GM18499 (cell line): ENCODE measurements around the gene MACF1.

Experiments
- ATAC-seq: cut with Tn5 transposase; IDR thresholded peaks from one replicate; pipeline ENCODE4 v1.9.1; 2021; ENCODE audit warnings: moderate number of reproducible peaks; ENCODE audit not compliant: insufficient read depth, unreplicated experiment

Gene MACF1

DNA sequence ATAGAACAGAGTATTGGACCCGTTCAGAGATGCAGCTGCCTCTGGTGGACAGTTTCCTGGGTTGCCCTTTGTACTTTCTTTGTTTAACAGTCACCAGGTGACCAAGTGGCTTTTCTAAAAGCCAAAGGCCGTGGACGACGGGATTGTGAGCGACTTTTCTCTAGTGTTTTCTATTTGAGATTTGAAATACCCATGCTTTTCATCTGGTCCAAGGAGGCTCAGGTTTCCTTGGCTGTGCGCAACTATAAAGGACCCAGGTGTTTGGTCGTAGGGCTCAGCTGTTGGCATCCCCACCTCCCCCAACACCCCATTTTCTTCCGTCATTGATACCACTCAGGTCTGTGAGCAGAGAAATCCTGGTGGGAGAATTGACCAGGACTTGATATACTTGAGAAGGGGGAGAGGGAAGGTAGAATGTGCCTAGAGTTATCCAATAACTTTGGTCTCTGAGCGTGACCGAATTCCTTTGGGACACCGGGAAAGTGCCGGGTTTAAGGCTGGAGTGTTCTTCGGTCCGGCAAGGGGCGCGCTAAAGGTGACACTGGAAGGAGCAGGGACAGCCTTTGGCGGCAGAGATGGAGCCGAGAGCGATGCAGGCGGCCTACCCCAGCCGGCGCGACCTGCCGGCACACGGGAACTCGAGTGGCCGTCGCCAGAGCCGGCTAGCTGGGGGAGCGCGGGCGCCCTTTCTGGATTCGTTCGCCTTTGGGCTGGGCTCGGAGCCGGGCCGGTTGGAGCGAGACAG is 203.6 kb downstream of the MACF1 start:
- no peak for ATAC-seq

DNA sequence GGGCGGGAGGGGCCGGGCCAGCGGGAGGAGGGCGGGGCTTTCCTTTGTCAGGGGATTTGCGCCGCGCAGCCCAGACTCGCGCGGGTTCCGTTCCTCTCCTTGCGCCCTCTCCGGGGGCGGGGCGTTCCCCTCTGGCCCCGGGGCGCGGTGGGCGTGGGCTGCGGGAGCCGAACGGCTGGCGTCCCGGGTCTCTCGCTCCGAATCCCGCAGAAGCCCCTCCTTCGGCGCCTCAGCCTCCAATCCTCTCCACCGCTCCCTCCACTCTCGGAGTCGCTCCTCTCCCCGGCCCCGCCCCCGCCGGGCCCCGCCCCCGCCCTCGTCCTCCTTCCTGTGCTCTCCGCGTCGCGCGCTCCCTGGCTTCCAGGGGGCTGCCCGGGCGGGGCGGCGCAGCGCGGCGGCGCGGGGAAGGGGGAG is 204.2 kb downstream of the MACF1 start:
- no peak for ATAC-seq

DNA sequence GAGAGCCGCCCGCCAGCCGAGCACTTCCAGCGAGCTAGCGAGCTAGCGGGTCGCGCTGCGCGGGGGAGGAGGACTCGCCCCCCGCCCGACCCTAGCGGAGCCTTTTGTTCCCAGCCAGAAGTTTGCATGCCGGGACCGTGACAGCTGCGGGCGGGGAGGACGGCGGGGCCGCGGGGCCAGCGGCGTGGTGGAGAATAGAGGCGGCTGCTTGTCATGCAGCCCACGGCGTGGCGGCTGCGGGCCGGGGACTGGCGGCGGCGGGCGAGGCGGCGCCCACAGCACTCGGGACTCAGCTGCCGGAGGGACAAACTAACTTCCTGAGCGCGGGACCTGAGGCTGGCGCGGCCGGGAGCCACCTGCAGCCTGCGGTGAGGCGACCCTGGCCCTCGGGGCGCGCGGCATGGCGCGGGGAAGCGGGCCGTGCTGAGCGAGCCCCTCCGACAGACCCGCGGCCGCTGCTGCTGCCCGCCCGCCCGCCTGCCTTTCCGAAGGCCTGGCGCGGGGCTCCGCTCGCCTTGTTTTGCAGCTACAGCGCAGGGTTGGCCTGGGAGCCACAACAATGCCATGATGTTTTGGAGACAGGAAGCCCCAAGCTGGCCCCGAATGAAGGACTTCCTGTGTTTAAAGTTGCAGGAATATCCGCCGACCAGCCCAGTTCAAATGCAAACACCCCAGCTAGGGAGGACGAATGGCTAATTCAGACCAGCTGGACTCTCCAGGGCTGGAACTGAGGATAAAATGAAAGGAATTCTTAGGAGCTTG is 204.7 kb downstream of the MACF1 start:
- no peak for ATAC-seq

DNA sequence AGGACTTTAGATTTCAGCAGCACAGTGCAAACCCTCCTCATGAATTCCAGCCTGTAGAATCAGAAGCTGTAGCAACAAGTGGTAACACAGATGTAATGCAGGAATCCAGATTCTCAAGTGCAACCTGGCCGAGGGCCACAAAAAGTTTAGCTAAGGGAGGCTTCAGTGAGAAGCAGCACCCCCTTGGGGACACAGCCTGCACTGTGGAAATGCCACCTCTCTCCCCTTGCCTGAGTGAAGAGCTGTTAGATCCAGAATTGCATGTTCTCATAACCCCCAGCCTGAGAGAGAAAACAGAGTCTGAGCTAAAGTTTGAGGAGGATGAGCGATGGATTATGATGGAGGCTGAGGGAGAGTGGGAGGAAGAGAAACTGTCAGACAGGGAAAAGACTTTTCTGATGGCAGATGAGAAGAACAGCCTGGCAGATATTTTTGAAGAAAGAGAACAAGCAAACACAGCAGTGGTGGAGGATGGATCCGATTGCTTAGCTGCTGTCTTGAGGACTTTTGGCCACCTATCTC is 206.5 kb downstream of the MACF1 start:
- ATAC-seq: no peak

DNA sequence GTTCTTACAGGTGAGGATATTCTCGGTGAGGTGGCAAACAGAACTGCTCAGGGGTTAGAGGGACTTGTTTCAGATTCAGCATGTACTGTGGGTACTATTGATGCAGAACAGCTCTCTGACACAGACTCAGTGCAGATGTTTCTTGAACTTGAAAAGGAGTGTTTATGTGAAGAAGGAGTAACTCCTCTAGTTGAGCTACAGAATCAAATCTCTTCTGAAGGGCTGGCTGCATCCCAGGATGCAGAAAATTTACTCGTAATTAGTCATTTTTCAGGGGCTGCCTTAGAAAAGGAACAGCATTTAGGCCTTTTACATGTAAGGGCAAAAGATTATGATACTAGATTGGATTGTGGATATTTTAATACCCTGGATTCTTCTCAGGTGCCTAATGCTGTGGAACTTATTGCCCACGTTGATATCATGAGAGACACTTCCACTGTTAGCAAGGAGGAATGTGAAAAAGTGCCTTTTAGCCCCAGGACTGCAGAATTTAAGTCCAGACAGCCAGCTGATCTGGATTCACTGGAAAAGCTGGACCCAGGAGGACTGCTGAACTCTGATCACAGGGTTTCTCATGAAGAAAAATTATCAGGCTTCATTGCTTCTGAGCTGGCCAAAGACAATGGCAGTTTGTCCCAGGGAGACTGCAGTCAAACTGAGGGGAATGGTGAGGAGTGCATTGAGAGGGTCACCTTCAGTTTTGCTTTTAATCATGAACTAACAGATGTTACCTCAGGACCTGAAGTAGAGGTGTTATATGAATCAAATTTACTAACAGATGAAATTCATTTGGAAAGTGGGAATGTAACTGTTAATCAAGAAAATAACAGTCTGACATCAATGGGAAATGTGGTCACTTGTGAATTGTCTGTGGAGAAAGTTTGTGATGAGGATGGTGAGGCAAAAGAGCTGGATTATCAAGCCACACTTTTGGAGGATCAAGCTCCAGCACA is 207.3 kb downstream of the MACF1 start:
- no peak for ATAC-seq

DNA sequence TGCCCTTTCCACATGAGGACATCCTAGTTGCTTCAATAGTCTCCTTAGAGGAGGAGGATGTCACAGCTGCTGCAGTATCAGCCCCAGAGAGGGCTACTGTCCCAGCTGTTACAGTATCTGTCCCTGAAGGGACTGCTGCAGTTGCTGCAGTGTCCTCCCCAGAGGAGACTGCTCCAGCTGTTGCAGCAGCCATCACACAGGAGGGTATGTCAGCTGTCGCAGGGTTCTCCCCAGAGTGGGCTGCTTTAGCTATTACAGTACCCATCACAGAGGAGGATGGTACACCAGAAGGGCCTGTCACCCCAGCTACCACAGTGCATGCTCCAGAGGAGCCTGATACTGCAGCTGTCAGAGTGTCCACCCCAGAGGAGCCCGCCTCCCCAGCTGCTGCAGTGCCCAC is 208.4 kb downstream of the MACF1 start:
- no peak for ATAC-seq

DNA sequence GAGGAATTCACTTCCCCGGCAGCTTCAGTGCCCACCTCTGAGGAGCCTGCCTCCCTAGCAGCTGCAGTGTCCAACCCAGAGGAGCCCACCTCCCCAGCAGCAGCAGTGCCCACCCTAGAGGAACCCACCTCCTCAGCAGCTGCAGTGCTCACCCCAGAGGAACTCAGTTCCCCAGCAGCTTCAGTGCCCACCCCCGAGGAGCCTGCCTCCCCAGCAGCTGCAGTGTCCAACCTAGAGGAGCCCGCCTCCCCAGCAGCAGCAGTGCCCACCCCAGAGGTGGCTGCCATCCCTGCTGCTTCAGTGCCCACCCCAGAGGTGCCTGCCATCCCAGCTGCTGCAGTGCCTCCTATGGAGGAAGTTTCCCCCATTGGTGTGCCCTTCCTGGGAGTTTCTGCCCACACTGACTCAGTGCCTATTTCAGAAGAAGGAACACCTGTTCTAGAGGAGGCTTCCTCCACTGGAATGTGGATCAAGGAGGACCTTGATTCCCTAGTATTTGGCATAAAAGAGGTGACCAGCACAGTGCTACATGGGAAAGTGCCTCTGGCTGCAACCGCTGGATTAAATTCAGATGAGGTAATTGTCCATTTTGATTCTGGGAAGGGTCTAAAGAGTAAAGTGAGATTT is 209.5 kb downstream of the MACF1 start:
- ATAC-seq: no peak

DNA sequence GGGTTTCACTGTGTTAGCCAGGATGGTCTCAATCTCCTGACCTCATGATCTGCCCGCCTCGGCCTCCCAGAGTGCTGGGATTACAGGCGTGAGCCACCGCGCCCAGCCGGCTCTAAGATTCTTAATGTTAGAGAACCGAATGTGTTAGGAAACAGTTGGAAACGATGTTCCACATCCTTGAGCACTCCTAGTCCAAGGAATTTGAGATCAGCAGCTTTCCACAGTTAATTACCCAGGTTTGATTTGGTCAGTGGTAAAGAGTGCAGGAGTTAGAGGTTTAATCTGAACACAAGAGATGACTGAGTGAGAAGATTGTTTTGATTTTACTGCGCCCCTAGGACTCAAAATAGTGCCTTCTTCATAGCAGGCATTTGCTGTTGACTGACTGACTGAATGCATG is 211.1 kb downstream of the MACF1 start:
- no peak for ATAC-seq

DNA sequence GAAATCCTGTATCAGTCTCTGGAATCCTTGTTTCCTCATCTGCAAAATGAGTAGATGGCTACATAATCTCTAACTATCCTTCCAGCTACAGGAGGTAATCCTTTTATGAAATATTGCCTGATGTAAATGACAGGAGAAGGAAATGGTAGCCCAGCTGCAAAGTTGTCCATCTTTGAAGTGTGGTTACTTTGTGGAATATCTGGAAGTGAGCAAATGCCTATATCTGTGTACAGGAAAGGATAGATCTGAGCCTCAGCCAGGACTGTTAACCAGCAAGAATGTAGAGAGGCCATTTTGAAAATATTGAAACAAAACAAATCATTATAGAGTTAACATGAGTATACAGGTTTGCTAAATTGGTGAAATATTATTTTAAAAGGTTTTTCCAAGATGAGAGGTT is 212.1 kb downstream of the MACF1 start:
- ATAC-seq: no peak

DNA sequence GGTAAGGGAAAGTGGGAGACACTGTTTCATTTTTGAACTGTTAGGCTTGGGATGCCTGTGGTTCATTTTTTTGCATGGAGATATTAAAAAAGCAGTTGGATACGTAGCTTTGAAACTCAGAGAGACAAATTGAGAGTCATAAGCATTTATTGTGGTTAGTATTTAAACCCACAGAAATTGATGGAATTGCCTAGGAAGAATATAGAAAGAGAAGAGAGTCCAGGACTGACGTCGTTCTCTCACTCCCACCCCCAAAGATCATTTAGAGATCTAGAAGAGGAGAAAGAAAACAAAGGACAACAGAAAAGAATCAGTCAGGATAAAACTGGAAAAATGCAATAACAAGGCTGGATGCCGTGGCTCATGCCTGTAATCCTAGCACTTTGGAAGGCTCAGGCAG is 213.7 kb downstream of the MACF1 start:
- no peak for ATAC-seq

DNA sequence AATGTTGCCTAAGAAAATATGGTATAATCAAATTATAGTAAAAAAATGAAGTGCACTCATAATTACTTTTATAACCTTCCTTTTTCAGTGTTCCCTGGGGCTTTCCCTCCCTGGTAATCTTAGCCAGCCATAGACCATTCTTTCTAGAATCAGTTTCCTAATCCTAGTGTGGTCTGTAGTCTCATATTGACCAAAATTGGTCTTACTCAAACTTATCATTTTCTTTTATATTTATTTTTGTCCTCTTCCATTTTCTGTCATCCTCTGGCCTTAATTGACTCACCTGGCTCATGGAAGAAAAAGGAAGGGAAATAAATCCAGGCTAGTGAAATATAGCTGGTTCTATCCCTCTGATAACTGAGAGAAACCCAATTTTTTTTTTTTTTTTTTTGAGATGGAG is 216.0 kb downstream of the MACF1 start:
- no peak for ATAC-seq

DNA sequence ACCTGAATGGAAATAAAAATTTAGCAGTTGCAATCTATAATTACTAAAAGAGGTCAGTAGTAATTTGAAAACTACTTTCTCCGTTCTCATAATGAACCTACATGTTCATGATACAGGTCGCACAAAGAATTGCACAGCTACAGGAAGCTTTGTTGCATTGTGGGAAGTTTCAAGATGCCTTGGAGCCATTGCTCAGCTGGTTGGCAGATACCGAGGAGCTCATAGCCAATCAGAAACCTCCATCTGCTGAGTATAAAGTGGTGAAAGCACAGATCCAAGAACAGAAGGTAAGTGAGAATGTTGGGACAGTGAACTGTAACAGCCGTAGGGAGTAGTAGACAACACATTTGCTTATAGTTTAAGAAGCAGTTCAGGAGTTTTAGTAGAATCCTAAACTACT is 218.1 kb downstream of the MACF1 start:
- ATAC-seq: no peak

DNA sequence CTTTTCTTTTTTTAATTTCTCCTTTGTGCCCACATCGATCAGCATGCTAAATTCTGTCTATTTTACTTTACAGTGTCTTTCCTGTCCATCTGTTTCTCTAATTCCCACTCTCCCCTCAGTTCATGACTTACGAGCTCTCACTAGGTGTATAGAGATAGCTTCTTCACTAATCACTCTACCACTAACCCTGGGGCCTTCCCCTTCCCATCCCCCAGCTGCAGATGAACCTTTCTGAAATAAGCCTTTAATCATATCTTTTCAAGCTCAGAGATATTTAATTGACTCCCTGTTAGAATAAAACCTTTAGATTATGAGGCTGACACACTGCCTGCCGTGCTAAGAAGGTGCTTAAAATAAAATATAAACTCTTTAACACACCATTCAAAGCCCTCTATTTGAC is 220.7 kb downstream of the MACF1 start:
- no peak for ATAC-seq

DNA sequence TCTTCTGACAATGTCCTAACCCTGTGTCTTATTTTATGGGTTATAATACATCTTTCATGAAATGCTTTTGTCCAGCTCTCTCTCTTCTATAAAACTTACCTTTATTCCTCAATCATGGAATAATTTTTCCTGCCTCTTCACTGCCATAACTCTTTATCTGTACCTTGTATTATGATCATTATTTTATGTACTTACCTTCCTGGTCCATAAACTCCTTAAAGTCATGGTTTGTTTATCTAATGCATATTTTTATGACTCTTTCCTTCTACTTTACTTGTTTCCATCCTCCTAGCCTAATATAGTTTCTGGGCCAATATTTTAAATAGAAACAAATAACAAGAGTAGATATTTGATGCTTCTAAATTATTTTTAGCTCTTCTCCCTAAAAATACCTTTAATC is 221.1 kb downstream of the MACF1 start:
- ATAC-seq: no peak

DNA sequence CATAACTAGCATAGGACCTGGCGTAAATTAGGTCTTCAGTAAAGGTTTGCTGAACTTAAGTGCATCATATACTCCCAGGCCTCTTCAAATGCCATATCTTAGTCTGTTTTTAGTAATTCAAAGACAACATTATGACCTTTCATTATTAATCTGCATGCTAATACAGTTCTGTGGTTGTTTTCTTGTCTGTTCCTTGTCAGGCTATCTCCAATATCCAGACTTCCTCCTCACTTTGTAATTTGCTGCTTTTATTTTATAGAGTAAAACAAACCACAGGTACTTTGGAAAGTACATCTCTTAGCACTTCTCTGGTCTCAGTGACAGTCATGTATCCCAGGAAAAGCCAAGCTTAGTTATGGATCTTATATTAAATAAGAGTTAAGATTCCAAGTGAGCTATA is 221.9 kb downstream of the MACF1 start:
- no peak for ATAC-seq

DNA sequence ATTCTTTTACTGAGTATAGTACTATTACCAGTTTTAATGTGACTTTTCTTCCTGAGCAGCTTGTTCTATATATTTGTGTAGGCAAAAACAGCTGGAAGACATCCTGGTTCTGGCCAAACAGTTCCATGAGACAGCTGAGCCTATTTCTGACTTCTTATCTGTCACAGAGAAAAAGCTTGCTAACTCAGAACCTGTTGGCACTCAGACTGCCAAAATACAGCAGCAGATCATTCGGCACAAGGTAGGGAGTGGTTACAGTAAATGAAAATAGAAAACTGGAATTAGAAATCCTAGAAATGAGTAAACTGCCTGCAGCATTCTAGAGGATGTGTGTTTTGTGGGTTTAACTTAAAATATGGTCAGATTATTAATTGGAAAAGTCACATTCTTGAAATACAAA is 222.9 kb downstream of the MACF1 start:
- no peak for ATAC-seq

DNA sequence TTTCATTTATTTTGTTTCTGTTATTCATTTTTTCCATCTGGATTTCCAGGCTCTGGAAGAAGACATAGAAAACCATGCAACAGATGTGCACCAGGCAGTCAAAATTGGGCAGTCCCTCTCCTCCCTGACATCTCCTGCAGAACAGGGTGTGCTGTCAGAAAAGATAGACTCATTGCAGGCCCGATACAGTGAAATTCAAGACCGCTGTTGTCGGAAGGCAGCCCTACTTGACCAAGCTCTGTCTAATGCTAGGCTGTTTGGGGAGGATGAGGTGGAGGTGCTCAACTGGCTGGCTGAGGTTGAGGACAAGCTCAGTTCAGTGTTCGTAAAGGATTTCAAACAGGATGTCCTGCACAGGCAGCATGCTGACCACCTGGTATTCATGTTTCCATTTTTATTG is 223.4 kb downstream of the MACF1 start:
- ATAC-seq: no peak

DNA sequence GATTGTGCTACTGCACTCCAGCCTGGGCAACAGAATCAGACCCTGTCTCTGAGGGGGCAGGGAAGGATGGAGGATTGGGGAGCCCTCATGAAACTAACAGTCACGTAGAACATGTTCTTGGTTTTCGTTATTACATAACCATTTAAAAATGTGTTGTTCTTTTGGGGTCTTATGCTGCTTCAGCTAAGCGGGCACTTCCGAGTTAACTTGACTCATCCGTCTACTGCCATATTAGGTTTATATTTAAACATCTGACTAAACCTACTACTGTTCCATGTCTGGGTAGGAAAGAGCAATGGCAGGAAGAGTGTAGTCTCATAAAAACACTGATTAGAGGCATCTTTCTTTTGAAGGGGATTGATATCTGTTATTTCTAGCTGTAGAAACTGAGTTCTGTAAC is 227.4 kb downstream of the MACF1 start:
- no peak for ATAC-seq

DNA sequence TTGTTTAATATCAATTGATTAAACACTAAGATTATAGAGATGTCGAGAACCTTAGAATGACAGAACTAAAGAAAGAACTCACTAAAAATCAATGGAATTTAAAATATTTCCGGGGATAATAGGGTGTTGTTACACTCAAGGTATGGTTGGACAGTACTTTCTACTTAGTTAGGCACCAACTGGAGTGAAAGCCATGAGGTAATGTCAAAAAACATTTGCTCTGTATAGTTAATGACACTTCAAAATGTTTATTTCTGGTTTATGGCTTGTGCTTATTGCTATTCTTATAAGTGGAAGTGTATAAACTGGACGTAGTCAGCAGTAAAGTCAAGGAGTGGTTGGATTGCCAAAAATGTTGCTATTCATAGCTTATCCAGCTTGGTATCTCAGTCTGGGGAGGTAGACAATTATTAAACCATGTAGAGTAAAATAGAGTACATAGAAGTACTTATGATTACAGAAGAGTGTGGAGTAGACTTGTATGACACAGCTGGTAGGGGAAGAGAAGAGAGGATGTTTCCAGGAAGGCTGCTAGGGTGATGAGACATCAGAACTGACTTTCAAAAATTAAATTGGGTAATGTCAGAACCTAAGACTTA is 230.4 kb downstream of the MACF1 start:
- no peak for ATAC-seq

DNA sequence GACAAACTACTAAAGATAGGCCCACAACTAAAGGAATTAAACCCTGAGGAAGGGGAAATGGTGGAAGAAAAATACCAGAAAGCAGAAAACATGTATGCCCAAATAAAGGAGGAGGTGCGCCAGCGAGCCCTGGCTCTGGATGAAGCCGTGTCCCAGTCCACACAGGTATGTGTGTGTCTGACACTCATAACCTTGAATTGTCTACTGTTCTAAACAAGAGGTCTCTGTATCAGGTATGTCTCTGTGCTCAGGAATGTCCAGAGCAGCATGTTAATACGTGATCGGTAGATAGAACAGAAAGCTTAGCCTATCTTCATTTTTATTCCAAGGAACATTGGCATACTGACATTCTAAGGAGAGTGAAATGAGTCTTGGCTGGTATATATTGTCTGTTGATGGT is 231.1 kb downstream of the MACF1 start:
- no peak for ATAC-seq
